Measurements from ENCODE around the gene ACTMAP. TPM values are rescaled to one million over a fixed set of nuclear protein-coding genes. Genes with fewer than 3 reads are reported as not detected.

Gene ACTMAP
- total and polyA plus RNA-seq, 9 of the 15 experiments (the other 6 are each of a cell fraction or from before 2014, with no cell fraction given) = 1.7 to 16.6 (median 4.9) TPM

- ChIA-PET CTCF (ENCODE audit: low intra/inter-chr PET ratio) (interaction anchor here (0.5 to 2.3 kb wide), 3 partner anchors 40 to 248 kb away, joined by 3 to 21 read pairs (median 3); no protein-coding TSS in a partner anchor), POLR2A (interaction anchor here (0.6 to 1.7 kb wide), 8 partner anchors 10 to 1152 kb away, joined by 3 to 6 read pairs (median 4); partner anchors contain the start of genes COQ8B and ITPKC)
- no peaks in the 10 kb centered on the region for H3K79me2 ChIP-seq (ENCODE audit: control insufficient read depth, insufficient read depth, low read length)
- H3K4me3 ChIP-seq = no peak overlapping the region
- no peaks in the 10 kb centered on the region for H3K9me1 ChIP-seq (ENCODE audit: control insufficient read depth, insufficient read depth, low read length)
- intact Hi-C loops (cut with micrococcal nuclease) = loop anchor here (1.0 kb wide), 1 partner anchor 40 kb away; no protein-coding TSS in a partner anchor
- FAIRE-seq (peak; percentile 77), DNase-seq (ENCODE audit: extremely low read depth in 1 of 4, low spot score in 3 of 4) (peak; percentile 75 to 89 (median 82)), ATAC-seq (peak; percentile 100)
- no peaks in the 10 kb centered on the region for H4K20me1 ChIP-seq (replicated peaks; ENCODE audit: control insufficient read depth, insufficient read depth, low read length)
- in situ Hi-C loops (cut with MboI) = no loop called here
- H3K9ac ChIP-seq (ENCODE audit: insufficient read depth in 1 of 2, low read depth in 2 of 2, low read length in 2 of 2) = peak overlapping the region; percentile 25 to 91; a peak in 3 of 4 replicates
- H3K4me1 ChIP-seq (replicated peaks in 1 of 2; ENCODE audit: control insufficient read depth in 2 of 2, insufficient read depth in 2 of 2, low read length in 2 of 2) = peaks cover 12 to 27% of the 10 kb centered on the region in 2 experiments; a peak in 4 of 5 replicates
- whole genome bisulfite sequencing (ENCODE audit: insufficient coverage, low coverage, missing lambda C conversion rate) = 37% methylated on average over 13 of the region's 18 CpGs
- no peaks in the 10 kb centered on the region for H3K27me3 ChIP-seq (ENCODE audit: control insufficient read depth in 2 of 2, insufficient read depth in 2 of 2, low read length in 2 of 2)
- H3K27ac ChIP-seq (ENCODE audit: extremely low read depth, low read depth, low read length) = peak overlapping the region; percentile 27; the same call in 2 of the 3 replicates
- H3K9me3 ChIP-seq (replicated peaks; ENCODE audit: control insufficient read depth, insufficient read depth, low read depth, low read length) = no peaks in the 10 kb centered on the region
- H3K4me2 ChIP-seq (ENCODE audit: insufficient read depth, low read length) = peak overlapping the region; percentile 55; the same call in 1 of the 2 replicates
- H3K36me3 ChIP-seq (ENCODE audit: control insufficient read depth, insufficient read depth, low read length) = peaks cover 37% of the 10 kb centered on the region
- H2AFZ ChIP-seq (ENCODE audit: low read depth, low read length) = peak overlapping the region; percentile 80
- BruUV-seq (replicated peaks) = no TSS peak
- 0 out of 2 replicates have a peak, but pooled peaks have one; percentile 24 for TF ChIP-seq POLR2AphosphoS5 (IDR thresholded peaks at IDR 0.05; ENCODE audit: control insufficient read depth, insufficient read depth, low read depth, low read length)
- TF ChIP-seq ZFX (CRISPR knock-in tag; IDR thresholded peaks at IDR 0.05) = peak; percentile 92
- TF ChIP-seq RCOR1 (IDR thresholded peaks at IDR 0.05; ENCODE audit: borderline replicate concordance in 1 of 2, low read depth in 2 of 2, low read length in 2 of 2) = peak in 1 of 2 experiments; percentile 65; a peak in 1 of 4 replicates
- peak; percentile 85; the same call in 1 of the 2 replicates for TF ChIP-seq MYC (IDR thresholded peaks at IDR 0.05; ENCODE audit: low read depth, low read length)
- TF ChIP-seq MYC (CRISPR knock-in tag; IDR thresholded peaks at IDR 0.05; ENCODE audit: borderline replicate concordance, low read depth) = no peak
- TF ChIP-seq CTCFL (IDR thresholded peaks at IDR 0.05; ENCODE audit: borderline replicate concordance, insufficient read depth, low read depth, low read length, poor library complexity, severe bottlenecking) = peak; percentile 43
- peak in 1 of 3 experiments; percentile 25 for TF ChIP-seq YY1 (IDR thresholded peaks at IDR 0.05; ENCODE audit: borderline replicate concordance in 1 of 3, control insufficient read depth in 1 of 3, extremely low read depth in 1 of 3, insufficient read depth in 3 of 3, insufficient read length in 1 of 3, insufficient replicate concordance in 2 of 3, low read depth in 1 of 3, low read length in 2 of 3)
- peak; percentile 57 for TF ChIP-seq TFAP4 (CRISPR knock-in tag; IDR thresholded peaks at IDR 0.05; ENCODE audit: borderline replicate concordance)
- peak; percentile 55 for TF ChIP-seq PHF20 (IDR thresholded peaks at IDR 0.05; ENCODE audit: partially characterized antibody)
- no peak for TF ChIP-seq FOXO4 (CRISPR knock-in tag; IDR thresholded peaks at IDR 0.05)
- TF ChIP-seq NFIC (IDR thresholded peaks at IDR 0.05) = peak; percentile 45
- peak; percentile 83 for TF ChIP-seq PKNOX1 (IDR thresholded peaks at IDR 0.05)
These were observed 47.8 kb downstream of the ACTMAP start for GRCh38 chr19:40702337-40703012.

Data from K562 (cell line).